ENCODE data around the gene WWP2.
"Not testable (repeated sequence)": the region's sequence is repeated elsewhere in the genome, so short reads cannot be mapped to it uniquely, and the experiment has no call there.

DNA sequence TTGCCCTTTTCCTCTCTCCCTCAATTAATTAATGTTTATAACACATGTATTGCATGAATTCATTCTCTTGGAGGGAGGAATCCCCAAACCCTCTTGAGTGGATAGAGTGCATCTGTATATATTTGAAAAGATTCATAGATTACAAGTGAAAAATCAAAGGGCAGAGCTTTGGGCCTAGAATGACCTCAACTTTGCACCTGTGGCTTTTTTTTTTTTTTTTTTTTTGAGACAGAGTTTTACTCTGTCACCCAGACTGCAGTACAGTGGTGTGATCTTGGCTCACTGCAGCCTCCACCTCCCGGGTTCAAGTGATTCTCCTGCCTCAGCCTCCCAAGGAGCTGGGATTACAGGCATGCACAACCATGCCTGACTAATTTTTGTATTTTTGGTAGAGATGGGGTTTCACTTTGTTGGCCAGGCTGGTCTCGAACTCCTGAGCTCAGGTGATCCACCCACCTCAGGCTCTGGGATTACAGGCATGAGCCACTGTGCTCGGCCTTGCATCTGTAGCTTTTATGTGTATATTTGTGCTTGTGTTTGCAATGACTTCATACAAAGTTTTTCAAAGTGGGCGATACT, 62.5 kb downstream of the WWP2 start:
- TF ChIP-seq, protein P1, sequence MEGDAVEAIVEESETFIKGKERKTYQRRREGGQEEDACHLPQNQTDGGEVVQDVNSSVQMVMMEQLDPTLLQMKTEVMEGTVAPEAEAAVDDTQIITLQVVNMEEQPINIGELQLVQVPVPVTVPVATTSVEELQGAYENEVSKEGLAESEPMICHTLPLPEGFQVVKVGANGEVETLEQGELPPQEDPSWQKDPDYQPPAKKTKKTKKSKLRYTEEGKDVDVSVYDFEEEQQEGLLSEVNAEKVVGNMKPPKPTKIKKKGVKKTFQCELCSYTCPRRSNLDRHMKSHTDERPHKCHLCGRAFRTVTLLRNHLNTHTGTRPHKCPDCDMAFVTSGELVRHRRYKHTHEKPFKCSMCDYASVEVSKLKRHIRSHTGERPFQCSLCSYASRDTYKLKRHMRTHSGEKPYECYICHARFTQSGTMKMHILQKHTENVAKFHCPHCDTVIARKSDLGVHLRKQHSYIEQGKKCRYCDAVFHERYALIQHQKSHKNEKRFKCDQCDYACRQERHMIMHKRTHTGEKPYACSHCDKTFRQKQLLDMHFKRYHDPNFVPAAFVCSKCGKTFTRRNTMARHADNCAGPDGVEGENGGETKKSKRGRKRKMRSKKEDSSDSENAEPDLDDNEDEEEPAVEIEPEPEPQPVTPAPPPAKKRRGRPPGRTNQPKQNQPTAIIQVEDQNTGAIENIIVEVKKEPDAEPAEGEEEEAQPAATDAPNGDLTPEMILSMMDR (conservative IDR thresholded peaks at IDR 0.05; ENCODE audit: low read length) = not testable (repeated sequence)
- not testable (repeated sequence) for TF ChIP-seq EZH2phosphoT487 (IDR thresholded peaks at IDR 0.05; ENCODE audit: borderline replicate concordance)
